HL-60 (cell line): ENCODE results near the gene NPPC.

Experiments
- DNase-seq, 2 experiments: peaks; one replicate each; pipeline ENCODE4 v3.0.0-alpha.2; 2010 to 2020; ENCODE audit warnings: low read depth in 1 of 2, low spot score in 1 of 2
- H3K27ac ChIP-seq: fragments of 250-450 bp; sonication (Bioruptor Pico); replicated peaks from 2 replicates; pipeline ENCODE4 v1.5.1; 2020; ENCODE audit warnings: mild to moderate bottlenecking, moderate library complexity
- H3K27me3 ChIP-seq: fragments of 250-450 bp; sonication (Bioruptor Pico); 2 replicates; pipeline ENCODE4 v1.5.1; 2021; ENCODE audit warnings: mild to moderate bottlenecking, moderate library complexity; ENCODE audit not compliant: insufficient read depth, poor library complexity, severe bottlenecking
- H3K4me3 ChIP-seq: replicated peaks from 2 replicates; pipeline ENCODE4 v1.5.1; 2011; ENCODE audit warnings: mild to moderate bottlenecking, control low read depth, low read length; ENCODE audit not compliant: insufficient read depth
- CTCF ChIP-seq: IDR thresholded peaks from one replicate; pipeline ENCODE4 v1.5.1; 2011; ENCODE audit warnings: low read length, control low read depth, inconsistent platforms; ENCODE audit not compliant: insufficient read depth
- GABPA ChIP-seq: IDR thresholded peaks from 2 replicates; pipeline ENCODE4 v1.6.1; 2012; ENCODE audit warnings: low read depth
- POLR2AphosphoS5 ChIP-seq: IDR thresholded peaks from 2 replicates; pipeline ENCODE4 v1.6.1; 2012; ENCODE audit warnings: low read depth
- SPI1 ChIP-seq: IDR thresholded peaks from 2 replicates; pipeline ENCODE4 v1.6.1; 2012; ENCODE audit warnings: low read depth, mild to moderate bottlenecking, borderline replicate concordance
- TF ChIP-seq, protein P1 (sequence below): IDR thresholded peaks from 2 replicates; pipeline ENCODE4 v1.6.1; 2012; ENCODE audit warnings: low read depth; ENCODE audit not compliant: insufficient replicate concordance

NPPC gene

GRCh38 chr2:231905026-231905425 is 21.2 kb downstream of the NPPC start:
- H3K27me3 ChIP-seq, result no peaks in the 10 kb centered on the region
- no peak overlapping the region for H3K4me3 ChIP-seq
- DNase-seq, result no peak
- TF ChIP-seq, protein P1, sequence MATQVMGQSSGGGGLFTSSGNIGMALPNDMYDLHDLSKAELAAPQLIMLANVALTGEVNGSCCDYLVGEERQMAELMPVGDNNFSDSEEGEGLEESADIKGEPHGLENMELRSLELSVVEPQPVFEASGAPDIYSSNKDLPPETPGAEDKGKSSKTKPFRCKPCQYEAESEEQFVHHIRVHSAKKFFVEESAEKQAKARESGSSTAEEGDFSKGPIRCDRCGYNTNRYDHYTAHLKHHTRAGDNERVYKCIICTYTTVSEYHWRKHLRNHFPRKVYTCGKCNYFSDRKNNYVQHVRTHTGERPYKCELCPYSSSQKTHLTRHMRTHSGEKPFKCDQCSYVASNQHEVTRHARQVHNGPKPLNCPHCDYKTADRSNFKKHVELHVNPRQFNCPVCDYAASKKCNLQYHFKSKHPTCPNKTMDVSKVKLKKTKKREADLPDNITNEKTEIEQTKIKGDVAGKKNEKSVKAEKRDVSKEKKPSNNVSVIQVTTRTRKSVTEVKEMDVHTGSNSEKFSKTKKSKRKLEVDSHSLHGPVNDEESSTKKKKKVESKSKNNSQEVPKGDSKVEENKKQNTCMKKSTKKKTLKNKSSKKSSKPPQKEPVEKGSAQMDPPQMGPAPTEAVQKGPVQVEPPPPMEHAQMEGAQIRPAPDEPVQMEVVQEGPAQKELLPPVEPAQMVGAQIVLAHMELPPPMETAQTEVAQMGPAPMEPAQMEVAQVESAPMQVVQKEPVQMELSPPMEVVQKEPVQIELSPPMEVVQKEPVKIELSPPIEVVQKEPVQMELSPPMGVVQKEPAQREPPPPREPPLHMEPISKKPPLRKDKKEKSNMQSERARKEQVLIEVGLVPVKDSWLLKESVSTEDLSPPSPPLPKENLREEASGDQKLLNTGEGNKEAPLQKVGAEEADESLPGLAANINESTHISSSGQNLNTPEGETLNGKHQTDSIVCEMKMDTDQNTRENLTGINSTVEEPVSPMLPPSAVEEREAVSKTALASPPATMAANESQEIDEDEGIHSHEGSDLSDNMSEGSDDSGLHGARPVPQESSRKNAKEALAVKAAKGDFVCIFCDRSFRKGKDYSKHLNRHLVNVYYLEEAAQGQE, result no peak
- TF ChIP-seq SPI1 (no peak), POLR2AphosphoS5 (no peak), GABPA (no peak), CTCF (no peak)
- H3K27ac ChIP-seq, result no peak overlapping the region

GRCh38 chr2:231904161-231904611 is 22.0 kb downstream of the NPPC start:
- Histone ChIP-seq H3K27me3 (no peaks in the 10 kb centered on the region), H3K4me3 (no peak overlapping the region), H3K27ac (no peak overlapping the region)
- no peak for DNase-seq
- no peak for TF ChIP-seq GABPA
- TF ChIP-seq, protein P1, result no peak
- TF ChIP-seq CTCF, result no peak
- TF ChIP-seq SPI1, result no peak
- no peak for TF ChIP-seq POLR2AphosphoS5

DNA sequence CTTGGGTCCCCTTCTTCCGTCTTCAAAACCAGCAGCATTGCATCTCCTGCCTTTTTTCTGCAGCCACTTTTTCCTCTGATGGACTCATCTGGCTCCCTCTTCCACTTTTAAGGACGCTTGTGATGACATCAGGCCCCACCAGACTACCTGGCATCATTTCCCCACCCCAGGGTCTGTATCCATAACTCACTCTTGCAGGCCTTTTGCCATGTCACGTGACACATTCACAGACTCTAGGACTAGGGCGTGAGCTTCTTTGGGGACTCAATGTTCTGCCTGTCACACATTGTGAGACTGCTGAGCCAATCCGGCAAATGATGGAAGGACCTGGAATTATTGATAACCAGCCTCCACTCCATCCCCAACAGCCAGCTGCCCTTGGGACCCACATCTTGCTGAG is 23.6 kb downstream of the NPPC start:
- TF ChIP-seq CTCF, result no peak
- TF ChIP-seq POLR2AphosphoS5, result no peak
- TF ChIP-seq, protein P1, result no peak
- TF ChIP-seq GABPA, result no peak
- no peak for TF ChIP-seq SPI1
- no peak overlapping the region for H3K27ac ChIP-seq
- H3K27me3 ChIP-seq, result no peaks in the 10 kb centered on the region
- no peak overlapping the region for H3K4me3 ChIP-seq
- DNase-seq, result no peak
